Neural progenitor cell (in vitro differentiated cells): ENCODE data around the gene KDM4E. TPM values are rescaled to one million over a fixed set of nuclear protein-coding genes. Genes with fewer than 3 reads are reported as not detected.

Source experiments
- DNase-seq: peaks from one replicate; pipeline ENCODE4 v3.0.0-alpha.2; 2016; ENCODE audit warnings: low spot score
- H2AFZ ChIP-seq: fragments of 200-600 bp; sonication (generic); replicated peaks from 2 replicates; pipeline ENCODE4 v1.6.1; 2016; ENCODE audit warnings: antibody characterized with exemption
- H3F3A ChIP-seq: fragments of 200-600 bp; sonication (generic); 2 replicates; pipeline ENCODE4 v1.6.1; 2016; ENCODE audit warnings: antibody characterized with exemption, low read depth
- H3K27ac ChIP-seq: fragments of 200-600 bp; sonication (generic); 2 replicates; pipeline ENCODE4 v1.5.1; 2016; ENCODE audit warnings: mild to moderate bottlenecking
- H3K27me3 ChIP-seq: fragments of 200-600 bp; sonication (generic); 2 replicates; pipeline ENCODE4 v1.6.1; 2016; ENCODE audit warnings: mild to moderate bottlenecking, moderate library complexity
- H3K36me3 ChIP-seq: fragments of 200-600 bp; sonication (generic); 2 replicates; pipeline ENCODE4 v1.5.1; 2016
- H3K4me1 ChIP-seq: fragments of 200-600 bp; sonication (generic); 2 replicates; pipeline ENCODE4 v1.6.1; 2016; ENCODE audit warnings: mixed run types
- H3K4me2 ChIP-seq: fragments of 200-600 bp; sonication (generic); 2 replicates; pipeline ENCODE4 v1.6.1; 2016
- H3K4me3 ChIP-seq: fragments of 200-600 bp; sonication (generic); 2 replicates; pipeline ENCODE4 v1.5.1; 2016
- H3K79me2 ChIP-seq: fragments of 200-600 bp; sonication (generic); 2 replicates; pipeline ENCODE4 v1.6.1; 2016; ENCODE audit warnings: low read depth
- H3K9ac ChIP-seq: fragments of 200-600 bp; sonication (generic); 2 replicates; pipeline ENCODE4 v1.6.1; 2016
- H3K9me3 ChIP-seq: fragments of 200-600 bp; sonication (generic); 2 replicates; pipeline ENCODE4 v1.5.1; 2016; ENCODE audit warnings: low read depth
- H4K20me1 ChIP-seq: fragments of 200-600 bp; sonication (generic); 2 replicates; pipeline ENCODE4 v1.6.1; 2016; ENCODE audit warnings: low read depth
- H3K27ac Mint-ChIP-seq: 3 replicates; pipeline ENCODE4 v1.8.0; 2021; ENCODE audit warnings: mixed read lengths
- H3K27me3 Mint-ChIP-seq: 2 replicates; pipeline ENCODE4 v1.8.0; 2022; ENCODE audit warnings: low read depth, mild to moderate bottlenecking, inconsistent platforms, moderate library complexity, mixed read lengths; ENCODE audit not compliant: insufficient read depth
- H3K36me3 Mint-ChIP-seq: 3 replicates; pipeline ENCODE4 v1.8.0; 2021; ENCODE audit warnings: mixed read lengths
- H3K4me1 Mint-ChIP-seq: 3 replicates; pipeline ENCODE4 v1.8.0; 2021; ENCODE audit warnings: mixed read lengths
- H3K4me3 Mint-ChIP-seq: 3 replicates; pipeline ENCODE4 v1.8.0; 2021; ENCODE audit warnings: mild to moderate bottlenecking, moderate library complexity, mixed read lengths
- H3K9me3 Mint-ChIP-seq: 3 replicates; pipeline ENCODE4 v1.8.0; 2020; ENCODE audit warnings: mixed read lengths
- CTCF ChIP-seq: fragments of 200-600 bp; sonication (generic); IDR thresholded peaks from 2 replicates; pipeline ENCODE4 v1.5.1; 2017; ENCODE audit warnings: antibody characterized with exemption, mild to moderate bottlenecking
- EZH2 ChIP-seq: fragments of 200-600 bp; sonication (generic); IDR thresholded peaks from 2 replicates; pipeline ENCODE4 v1.6.1; 2017; ENCODE audit warnings: antibody characterized with exemption, mild to moderate bottlenecking, moderate library complexity
- EZH2phosphoT487 ChIP-seq: fragments of 200-600 bp; sonication (generic); IDR thresholded peaks from 2 replicates; pipeline ENCODE4 v1.6.1; 2017; ENCODE audit warnings: antibody characterized with exemption
- total RNA-seq: library from RNA; depleted of rRNA; stranded (reverse); fragments of >200 nt; gene quantifications from 2 replicates; pipeline ENCODE4 v1.2.3, GENCODE V29; 2015; ENCODE audit warnings: low replicate concordance

KDM4E gene
- total RNA-seq, 1 donor from 2014 or later = not detected

- no peak overlapping the region for H3K27ac Mint-ChIP-seq
- Histone ChIP-seq H4K20me1 (no peaks in the 10 kb centered on the region), H3K9me3 (no peaks in the 10 kb centered on the region), H3K4me1 (no peaks in the 10 kb centered on the region), H3K9ac (no peak overlapping the region), H3K27ac (no peak overlapping the region), H3K4me3 (no peak overlapping the region), H2AFZ (no peak overlapping the region), H3K27me3 (peaks cover 29% of the 10 kb centered on the region), H3F3A (no peaks in the 10 kb centered on the region), H3K36me3 (no peaks in the 10 kb centered on the region), H3K79me2 (no peaks in the 10 kb centered on the region), H3K4me2 (no peak overlapping the region)
- H3K9me3 Mint-ChIP-seq = no peaks in the 10 kb centered on the region
- DNase-seq = no peak
- no peak overlapping the region for H3K4me3 Mint-ChIP-seq
- H3K4me1 Mint-ChIP-seq = no peaks in the 10 kb centered on the region
- no peak for TF ChIP-seq EZH2
- no peak for TF ChIP-seq CTCF
- no peak for TF ChIP-seq EZH2phosphoT487
- peaks cover 3% of the 10 kb centered on the region for H3K27me3 Mint-ChIP-seq
- no peaks in the 10 kb centered on the region for H3K36me3 Mint-ChIP-seq
These were observed 32.9 kb downstream of the KDM4E start for GRCh38 chr11:95057959-95058358.

- Histone ChIP-seq H4K20me1 (no peaks in the 10 kb centered on the region), H3K4me3 (no peak overlapping the region), H2AFZ (no peak overlapping the region), H3K4me1 (no peaks in the 10 kb centered on the region), H3K27ac (no peak overlapping the region), H3K9ac (no peak overlapping the region), H3K4me2 (no peak overlapping the region), H3K27me3 (peaks cover 29% of the 10 kb centered on the region), H3F3A (no peaks in the 10 kb centered on the region), H3K79me2 (no peaks in the 10 kb centered on the region), H3K36me3 (no peaks in the 10 kb centered on the region), H3K9me3 (no peaks in the 10 kb centered on the region)
- Mint-ChIP-seq H3K36me3 (no peaks in the 10 kb centered on the region), H3K4me3 (no peak overlapping the region), H3K27me3 (peaks cover 3% of the 10 kb centered on the region), H3K27ac (no peak overlapping the region), H3K4me1 (no peaks in the 10 kb centered on the region), H3K9me3 (no peaks in the 10 kb centered on the region)
- DNase-seq = no peak
- TF ChIP-seq CTCF = no peak
- TF ChIP-seq EZH2phosphoT487 = no peak
- TF ChIP-seq EZH2 = no peak
These were observed 33.6 kb downstream of the KDM4E start for GRCh38 chr11:95058621-95059020.

GRCh38 chr11:95059046-95059445 is 34.0 kb downstream of the KDM4E start:
- Mint-ChIP-seq H3K4me1 (no peaks in the 10 kb centered on the region), H3K27ac (no peak overlapping the region), H3K27me3 (peaks cover 3% of the 10 kb centered on the region), H3K4me3 (no peak overlapping the region), H3K36me3 (no peaks in the 10 kb centered on the region), H3K9me3 (no peaks in the 10 kb centered on the region)
- TF ChIP-seq EZH2phosphoT487 = no peak
- no peak for TF ChIP-seq EZH2
- no peak for TF ChIP-seq CTCF
- Histone ChIP-seq H3F3A (no peaks in the 10 kb centered on the region), H3K9ac (no peak overlapping the region), H3K27me3 (peaks cover 29% of the 10 kb centered on the region), H3K4me2 (no peak overlapping the region), H2AFZ (no peak overlapping the region), H3K4me1 (no peaks in the 10 kb centered on the region), H3K9me3 (no peaks in the 10 kb centered on the region), H3K36me3 (no peaks in the 10 kb centered on the region), H3K4me3 (no peak overlapping the region), H3K79me2 (no peaks in the 10 kb centered on the region), H4K20me1 (no peaks in the 10 kb centered on the region), H3K27ac (no peak overlapping the region)
- no peak for DNase-seq

GRCh38 chr11:95065336-95065735 is 40.3 kb downstream of the KDM4E start:
- Histone ChIP-seq H3K79me2 (peaks cover 12% of the 10 kb centered on the region), H2AFZ (no peak overlapping the region), H3F3A (peaks cover 23% of the 10 kb centered on the region), H3K9ac (no peak overlapping the region), H3K27ac (no peak overlapping the region), H3K27me3 (peaks cover 22% of the 10 kb centered on the region), H3K4me1 (peaks cover 18% of the 10 kb centered on the region), H3K9me3 (no peaks in the 10 kb centered on the region), H4K20me1 (no peaks in the 10 kb centered on the region), H3K4me2 (no peak overlapping the region), H3K36me3 (no peaks in the 10 kb centered on the region), H3K4me3 (no peak overlapping the region)
- no peak for DNase-seq
- no peaks in the 10 kb centered on the region for H3K27me3 Mint-ChIP-seq
- TF ChIP-seq CTCF (no peak), EZH2 (no peak), EZH2phosphoT487 (no peak)
- H3K27ac Mint-ChIP-seq = no peak overlapping the region
- H3K4me1 Mint-ChIP-seq = peaks cover 18% of the 10 kb centered on the region
- H3K9me3 Mint-ChIP-seq = no peaks in the 10 kb centered on the region
- peak overlapping the region; percentile 49 for H3K4me3 Mint-ChIP-seq
- peaks cover 3% of the 10 kb centered on the region for H3K36me3 Mint-ChIP-seq
